PFSK-1 (cell line): ENCODE data around the gene LDLRAD4.

Experiments used
- FOXP2 ChIP-seq: optimal IDR thresholded peaks from 2 replicates; pipeline ENCODE3; 2011; ENCODE audit warnings: borderline replicate concordance, control low read depth, inconsistent platforms; ENCODE audit not compliant: insufficient read depth; ENCODE audit errors: extremely low read length, extremely low read depth
- POLR2AphosphoS5 ChIP-seq: IDR thresholded peaks from 2 replicates; pipeline ENCODE4 v1.6.1; 2012; ENCODE audit warnings: low read depth, mild to moderate bottlenecking, control low read depth, low read length, moderate library complexity
- REST ChIP-seq, 2 experiments: IDR thresholded peaks; 2 replicates each; pipeline versions ENCODE4 v1.6.1 to v1.8.0; 2011 to 2012; ENCODE audit warnings: low read depth in 2 of 2, low read length in 2 of 2, control low read depth in 1 of 2, inconsistent platforms in 1 of 2, mild to moderate bottlenecking in 1 of 2, moderate library complexity in 1 of 2; ENCODE audit not compliant: insufficient read depth in 1 of 2
- SIN3A ChIP-seq: IDR thresholded peaks from 2 replicates; pipeline ENCODE4 v1.6.1; 2012; ENCODE audit warnings: mild to moderate bottlenecking, low read length, moderate library complexity, borderline replicate concordance; ENCODE audit not compliant: insufficient read depth
- TAF1 ChIP-seq: IDR thresholded peaks from 2 replicates; pipeline ENCODE4 v1.6.1; 2012; ENCODE audit warnings: low read length, control low read depth, borderline replicate concordance; ENCODE audit not compliant: insufficient read depth

Gene LDLRAD4

GRCh38 chr18:13369756-13370510 is 151.4 kb downstream of the LDLRAD4 start:
- TF ChIP-seq FOXP2 (no peak), SIN3A (no peak), TAF1 (no peak), POLR2AphosphoS5 (no peak), REST (IDR thresholded peaks at IDR 0.05; ENCODE audit: insufficient read depth in 1 of 2, low read depth in 2 of 2, low read length in 2 of 2) (no peak)

- TF ChIP-seq FOXP2 (no peak), POLR2AphosphoS5 (no peak), SIN3A (no peak)
Observed at GRCh38 chr18:13370995-13371625, 152.6 kb downstream of the LDLRAD4 start.

- no peak for TF ChIP-seq FOXP2
- no peak for TF ChIP-seq REST (IDR thresholded peaks at IDR 0.05; ENCODE audit: insufficient read depth in 1 of 2, low read depth in 2 of 2, low read length in 2 of 2)
- no peak for TF ChIP-seq TAF1
- no peak for TF ChIP-seq POLR2AphosphoS5
- no peak for TF ChIP-seq SIN3A
Observed at GRCh38 chr18:13371689-13372418, 153.3 kb downstream of the LDLRAD4 start.

- TF ChIP-seq SIN3A: no peak
- no peak for TF ChIP-seq REST (IDR thresholded peaks at IDR 0.05; ENCODE audit: insufficient read depth in 1 of 2, low read depth in 2 of 2, low read length in 2 of 2)
- TF ChIP-seq POLR2AphosphoS5: no peak
- no peak for TF ChIP-seq TAF1
Observed at GRCh38 chr18:13372531-13372951, 154.0 kb downstream of the LDLRAD4 start.

GRCh38 chr18:13374096-13374467 is 155.5 kb downstream of the LDLRAD4 start:
- TF ChIP-seq SIN3A (no peak), POLR2AphosphoS5 (no peak), FOXP2 (no peak), TAF1 (no peak), REST (IDR thresholded peaks at IDR 0.05; ENCODE audit: insufficient read depth in 1 of 2, low read depth in 2 of 2, low read length in 2 of 2) (no peak)
